ENCODE results near the gene CPNE8. TPM values are rescaled to one million over a fixed set of nuclear protein-coding genes. Genes with fewer than 3 reads are reported as not detected.

Gene CPNE8
- polyA plus RNA-seq: 13.5 TPM
- long read RNA-seq, donor 1, partial matches to known transcripts: 0 of 1 reads
- long read RNA-seq, donor 1, other reads (novel, unspliced or antisense): 0 of 1 reads
- long read RNA-seq, donor 2: 0 reads
- long read RNA-seq, donor 3: 0 reads
- long read RNA-seq, donor 4: 0 reads
- long read RNA-seq, donor 5, partial matches to known transcripts: 0 of 1 reads
- long read RNA-seq, donor 5, other reads (novel, unspliced or antisense): 0 of 1 reads
- long read RNA-seq, donor 6, partial matches to known transcripts: 0 of 2 reads
- long read RNA-seq, donor 6, other reads (novel, unspliced or antisense): 0 of 2 reads
- long read RNA-seq, donor 7, partial matches to known transcripts: 0 of 1 reads
- long read RNA-seq, donor 7, other reads (novel, unspliced or antisense): 0 of 1 reads
- long read RNA-seq, donor 8: 0 reads
- long read RNA-seq, donor 9, partial matches to known transcripts: 0 of 3 reads
- long read RNA-seq, donor 9, other reads (novel, unspliced or antisense): 0 of 3 reads
- long read RNA-seq, donor 10, partial matches to known transcripts: 0 of 4 reads
- long read RNA-seq, donor 10, other reads (novel, unspliced or antisense): 0 of 4 reads
- long read RNA-seq, donor 11: 0 reads

- H3K9me3 ChIP-seq (ENCODE audit: control insufficient read depth, low read depth, low read length): peaks cover 2% of the 10 kb centered on the region
- no peaks in the 10 kb centered on the region for H3K36me3 ChIP-seq (ENCODE audit: control insufficient read depth, insufficient read depth, low read length)
- H3K27ac ChIP-seq (ENCODE audit: low read length): peak within 1 kb of the TSS; percentile 73
- peaks cover 3% of the 10 kb centered on the region for H3K4me1 ChIP-seq (ENCODE audit: control insufficient read depth, insufficient read depth, low read length)
- no peaks in the 10 kb centered on the region for H3K27me3 ChIP-seq (ENCODE audit: control insufficient read depth, insufficient read depth, low read length)
- H3K4me3 ChIP-seq (ENCODE audit: low read length): peak within 1 kb of the TSS; percentile 65
- no CpG with 5 or more reads among the region's 54 CpGs for WGBS (ENCODE audit: insufficient coverage, low lambda C conversion rate)
- DNase-seq: peak; percentile 59 to 79
These were observed at the start of gene CPNE8 for GRCh38 chr12:38905480-38906351. TSS of gene CPNE8 (minus strand) at chr12:38905591. CDS start at chr12:38905534, 57 bp downstream.

GRCh38 chr12:38954238-38954873 lies 49.0 kb upstream of the CPNE8 start:
- Histone ChIP-seq H3K4me1 (ENCODE audit: control insufficient read depth, insufficient read depth, low read length) (no peaks in the 10 kb centered on the region), H3K9me3 (ENCODE audit: control insufficient read depth, low read depth, low read length) (no peaks in the 10 kb centered on the region), H3K4me3 (ENCODE audit: low read length) (no peak overlapping the region), H3K27me3 (ENCODE audit: control insufficient read depth, insufficient read depth, low read length) (no peaks in the 10 kb centered on the region), H3K36me3 (ENCODE audit: control insufficient read depth, insufficient read depth, low read length) (no peaks in the 10 kb centered on the region), H3K27ac (ENCODE audit: low read length) (no peak overlapping the region)
- peak; percentile 9 to 61 for DNase-seq
- whole genome bisulfite sequencing (ENCODE audit: insufficient coverage, low lambda C conversion rate): no CpG with 5 or more reads among the region's 3 CpGs

GRCh38 chr12:38949363-38949762 lies 44.0 kb upstream of the CPNE8 start:
- Histone ChIP-seq H3K27me3 (ENCODE audit: control insufficient read depth, insufficient read depth, low read length) (no peaks in the 10 kb centered on the region), H3K9me3 (ENCODE audit: control insufficient read depth, low read depth, low read length) (no peaks in the 10 kb centered on the region), H3K4me3 (ENCODE audit: low read length) (no peak overlapping the region), H3K4me1 (ENCODE audit: control insufficient read depth, insufficient read depth, low read length) (no peaks in the 10 kb centered on the region), H3K27ac (ENCODE audit: low read length) (no peak overlapping the region), H3K36me3 (ENCODE audit: control insufficient read depth, insufficient read depth, low read length) (no peaks in the 10 kb centered on the region)
- DNase-seq: no peak
- WGBS (ENCODE audit: insufficient coverage, low lambda C conversion rate): 100% methylated on average over 1 of the region's 2 CpGs

GRCh38 chr12:38934686-38935085 lies 29.3 kb upstream of the CPNE8 start:
- Histone ChIP-seq H3K9me3 (ENCODE audit: control insufficient read depth, low read depth, low read length) (no peaks in the 10 kb centered on the region), H3K27me3 (ENCODE audit: control insufficient read depth, insufficient read depth, low read length) (no peaks in the 10 kb centered on the region), H3K4me1 (ENCODE audit: control insufficient read depth, insufficient read depth, low read length) (no peaks in the 10 kb centered on the region), H3K27ac (ENCODE audit: low read length) (no peak overlapping the region), H3K4me3 (ENCODE audit: low read length) (no peak overlapping the region), H3K36me3 (ENCODE audit: control insufficient read depth, insufficient read depth, low read length) (no peaks in the 10 kb centered on the region)
- WGBS (ENCODE audit: insufficient coverage, low lambda C conversion rate): no CpG with 5 or more reads among the region's 1 CpG
- no peak for DNase-seq

- Histone ChIP-seq H3K27ac (ENCODE audit: low read length) (no peak overlapping the region), H3K4me1 (ENCODE audit: control insufficient read depth, insufficient read depth, low read length) (no peaks in the 10 kb centered on the region), H3K4me3 (ENCODE audit: low read length) (no peak overlapping the region), H3K27me3 (ENCODE audit: control insufficient read depth, insufficient read depth, low read length) (no peaks in the 10 kb centered on the region), H3K36me3 (ENCODE audit: control insufficient read depth, insufficient read depth, low read length) (no peaks in the 10 kb centered on the region), H3K9me3 (ENCODE audit: control insufficient read depth, low read depth, low read length) (no peaks in the 10 kb centered on the region)
- 100% methylated on average over 1 of the region's 5 CpGs for WGBS (ENCODE audit: insufficient coverage, low lambda C conversion rate)
- DNase-seq: no peak
These were observed 28.7 kb upstream of the CPNE8 start for GRCh38 chr12:38934078-38934584.

GRCh38 chr12:38932320-38932719 lies 26.9 kb upstream of the CPNE8 start:
- no CpG with 5 or more reads among the region's 7 CpGs for WGBS (ENCODE audit: insufficient coverage, low lambda C conversion rate)

GRCh38 chr12:38931461-38931860 lies 26.1 kb upstream of the CPNE8 start:
- H3K4me1 ChIP-seq (ENCODE audit: control insufficient read depth, insufficient read depth, low read length): no peaks in the 10 kb centered on the region
- WGBS (ENCODE audit: insufficient coverage, low lambda C conversion rate): no CpG with 5 or more reads among the region's 8 CpGs
- H3K4me3 ChIP-seq (ENCODE audit: low read length): no peak overlapping the region
- no peak overlapping the region for H3K27ac ChIP-seq (ENCODE audit: low read length)
- DNase-seq: no peak
- H3K9me3 ChIP-seq (ENCODE audit: control insufficient read depth, low read depth, low read length): no peaks in the 10 kb centered on the region
- H3K36me3 ChIP-seq (ENCODE audit: control insufficient read depth, insufficient read depth, low read length): no peaks in the 10 kb centered on the region
- H3K27me3 ChIP-seq (ENCODE audit: control insufficient read depth, insufficient read depth, low read length): no peaks in the 10 kb centered on the region

More at GRCh38 chr12:38932320-38932719, 26.9 kb upstream of the CPNE8 start:
- Histone ChIP-seq H3K9me3 (ENCODE audit: control insufficient read depth, low read depth, low read length) (no peaks in the 10 kb centered on the region), H3K4me1 (ENCODE audit: control insufficient read depth, insufficient read depth, low read length) (no peaks in the 10 kb centered on the region), H3K27me3 (ENCODE audit: control insufficient read depth, insufficient read depth, low read length) (no peaks in the 10 kb centered on the region), H3K27ac (ENCODE audit: low read length) (no peak overlapping the region), H3K36me3 (ENCODE audit: control insufficient read depth, insufficient read depth, low read length) (no peaks in the 10 kb centered on the region), H3K4me3 (ENCODE audit: low read length) (no peak overlapping the region)
- no peak for DNase-seq

GRCh38 chr12:38930990-38931389 lies 25.6 kb upstream of the CPNE8 start:
- WGBS (ENCODE audit: insufficient coverage, low lambda C conversion rate): no CpG with 5 or more reads among the region's 4 CpGs
- Histone ChIP-seq H3K4me1 (ENCODE audit: control insufficient read depth, insufficient read depth, low read length) (no peaks in the 10 kb centered on the region), H3K27me3 (ENCODE audit: control insufficient read depth, insufficient read depth, low read length) (no peaks in the 10 kb centered on the region), H3K4me3 (ENCODE audit: low read length) (no peak overlapping the region), H3K9me3 (ENCODE audit: control insufficient read depth, low read depth, low read length) (no peaks in the 10 kb centered on the region), H3K36me3 (ENCODE audit: control insufficient read depth, insufficient read depth, low read length) (no peaks in the 10 kb centered on the region), H3K27ac (ENCODE audit: low read length) (no peak overlapping the region)
- DNase-seq: no peak

- Histone ChIP-seq H3K9me3 (ENCODE audit: control insufficient read depth, low read depth, low read length) (no peaks in the 10 kb centered on the region), H3K36me3 (ENCODE audit: control insufficient read depth, insufficient read depth, low read length) (no peaks in the 10 kb centered on the region), H3K4me1 (ENCODE audit: control insufficient read depth, insufficient read depth, low read length) (no peaks in the 10 kb centered on the region), H3K27ac (ENCODE audit: low read length) (no peak overlapping the region), H3K27me3 (ENCODE audit: control insufficient read depth, insufficient read depth, low read length) (no peaks in the 10 kb centered on the region), H3K4me3 (ENCODE audit: low read length) (no peak overlapping the region)
- no CpG with 5 or more reads among the region's 1 CpG for WGBS (ENCODE audit: insufficient coverage, low lambda C conversion rate)
- DNase-seq: no peak
These were observed 21.1 kb upstream of the CPNE8 start for GRCh38 chr12:38926501-38926900.

All from large intestine (tissue), 12 donors.